OCI-LY7 (cell line): ENCODE data around the gene PITPNM1. TPM values are rescaled to one million over a fixed set of nuclear protein-coding genes. Genes with fewer than 3 reads are reported as not detected.

Experiments used
- BruUV-seq: library from RNA; stranded (reverse); fragments of 400-500 nt; replicated peaks from 2 replicates; lab custom pipeline; 2021; lab: Mats Ljungman, UMichigan
- CTCF ChIA-PET: fragments of 300-600 bp; sonication (Branson Sonifier 250); formaldehyde crosslinking; loops from one replicate; lab custom pipeline; 2022; ENCODE audit warnings: antibody characterized with exemption; ENCODE audit not compliant: unreplicated experiment; lab: Charles Lee
- POLR2A ChIA-PET: fragments of 300-600 bp; sonication (Branson Sonifier 250); formaldehyde crosslinking; loops from one replicate; lab custom pipeline; 2022; ENCODE audit warnings: antibody characterized with exemption; lab: Charles Lee
- DNase-seq: peaks from one replicate; pipeline ENCODE4 v3.0.0-alpha.2; 2015; ENCODE audit warnings: low spot score
- H2AFZ ChIP-seq: fragments of 200-600 bp; sonication (generic), shearing (Covaris generic); 2 replicates; pipeline ENCODE4 v1.6.1; 2014; ENCODE audit warnings: mild to moderate bottlenecking, antibody characterized with exemption, low read length, moderate library complexity
- H3K27ac ChIP-seq: fragments of 200-600 bp; sonication (generic); 2 replicates; pipeline ENCODE4 v1.5.1; 2014; ENCODE audit warnings: mixed run types, low read depth, mild to moderate bottlenecking, moderate library complexity, low read length, inconsistent platforms; ENCODE audit not compliant: poor library complexity, severe bottlenecking
- H3K36me3 ChIP-seq: fragments of 200-600 bp; sonication (generic); 2 replicates; pipeline ENCODE4 v1.6.1; 2014; ENCODE audit warnings: mild to moderate bottlenecking, antibody characterized with exemption, low read length, moderate library complexity, mixed read lengths; ENCODE audit not compliant: insufficient read depth
- H3K4me1 ChIP-seq: fragments of 200-600 bp; sonication (generic); 2 replicates; pipeline ENCODE4 v1.5.1; 2014; ENCODE audit warnings: mild to moderate bottlenecking, low read length; ENCODE audit not compliant: insufficient read depth, poor library complexity, severe bottlenecking
- H3K4me2 ChIP-seq: fragments of 200-600 bp; sonication (generic); 2 replicates; pipeline ENCODE4 v1.6.1; 2014; ENCODE audit warnings: mild to moderate bottlenecking, low read length
- H3K4me3 ChIP-seq: fragments of 200-600 bp; sonication (generic); 2 replicates; pipeline ENCODE4 v1.5.1; 2014; ENCODE audit warnings: mild to moderate bottlenecking, low read depth, low read length; ENCODE audit not compliant: poor library complexity, severe bottlenecking
- H3K79me2 ChIP-seq: fragments of 200-600 bp; sonication (generic); 2 replicates; pipeline ENCODE4 v1.6.1; 2016; ENCODE audit warnings: low read depth, mild to moderate bottlenecking, low read length, moderate library complexity, mixed read lengths; ENCODE audit not compliant: insufficient read depth
- H3K9me2 ChIP-seq: fragments of 200-600 bp; sonication (generic); 2 replicates; pipeline ENCODE4 v1.6.1; 2016; ENCODE audit warnings: mild to moderate bottlenecking, low read length, mixed read lengths; ENCODE audit not compliant: insufficient read depth
- H3K9me3 ChIP-seq: fragments of 200-600 bp; sonication (generic); 2 replicates; pipeline ENCODE4 v1.6.1; 2014; ENCODE audit warnings: mild to moderate bottlenecking, mixed run types, low read length, mixed read lengths
- H4K20me1 ChIP-seq: fragments of 200-600 bp; sonication (generic); 2 replicates; pipeline ENCODE4 v1.6.1; 2014; ENCODE audit warnings: mild to moderate bottlenecking, antibody characterized with exemption, low read length, moderate library complexity, mixed read lengths; ENCODE audit not compliant: insufficient read depth
- CTCF ChIP-seq: fragments of 200-600 bp; sonication (generic); conservative IDR thresholded peaks from 2 replicates; pipeline ENCODE4 v1.5.1; 2014; ENCODE audit warnings: mild to moderate bottlenecking, antibody characterized with exemption, low read length, moderate library complexity, mixed read lengths
- EZH2phosphoT487 ChIP-seq: fragments of 200-600 bp; sonication (generic); IDR thresholded peaks from 2 replicates; pipeline ENCODE4 v1.6.1; 2018; ENCODE audit warnings: low read depth, borderline replicate concordance, mild to moderate bottlenecking, mixed run types, antibody characterized with exemption, low read length, moderate library complexity, mixed read lengths
- intact Hi-C: fragments of 100-400 bp; cut with micrococcal nuclease; formaldehyde crosslinking; loops from one replicate; pipeline ENCODE4 v1.10.0; 2022; ENCODE audit not compliant: unreplicated experiment
- total RNA-seq, 2 experiments: library from RNA; depleted of rRNA in 1 of 2; stranded (reverse); fragments of >200 nt in 1 of 2; shearing (Covaris generic) in 1 of 2; gene quantifications; 2 replicates each; pipeline ENCODE4 v1.2.3, GENCODE V29; 2014 to 2022

The PITPNM1 gene
- total RNA-seq, 2 experiments from 2014 or later, result 37.2 to 51.3 TPM

- no peaks in the 10 kb centered on the region for H4K20me1 ChIP-seq
- H3K27ac ChIP-seq, result no peak overlapping the region
- no peak overlapping the region for H3K4me3 ChIP-seq
- no peaks in the 10 kb centered on the region for H3K4me1 ChIP-seq
- ChIA-PET POLR2A (interaction anchor here (1.1 kb wide), 1 partner anchor 11 kb away, joined by 7 read pairs; no protein-coding TSS in a partner anchor), CTCF (no interaction called here)
- H3K79me2 ChIP-seq, result no peaks in the 10 kb centered on the region
- H3K9me3 ChIP-seq, result no peaks in the 10 kb centered on the region
- BruUV-seq, result no TSS peak
- no peak overlapping the region for H2AFZ ChIP-seq
- TF ChIP-seq CTCF, result no peak
- TF ChIP-seq EZH2phosphoT487, result no peak
- H3K9me2 ChIP-seq, result no peaks in the 10 kb centered on the region
- H3K36me3 ChIP-seq, result no peaks in the 10 kb centered on the region
- no peak overlapping the region for H3K4me2 ChIP-seq
- intact Hi-C loops, result no loop called here
- DNase-seq, result no peak
Observed at GRCh38 chr11:67542169-67542568, 37.0 kb upstream of the PITPNM1 start.

GRCh38 chr11:67541198-67541597 is 36.0 kb upstream of the PITPNM1 start:
- Histone ChIP-seq H3K4me3 (no peak overlapping the region), H3K9me3 (no peaks in the 10 kb centered on the region), H3K9me2 (no peaks in the 10 kb centered on the region), H2AFZ (no peak overlapping the region), H3K79me2 (no peaks in the 10 kb centered on the region), H3K4me1 (no peaks in the 10 kb centered on the region), H4K20me1 (no peaks in the 10 kb centered on the region), H3K4me2 (no peak overlapping the region), H3K36me3 (no peaks in the 10 kb centered on the region), H3K27ac (no peak overlapping the region)
- intact Hi-C loops, result no loop called here
- POLR2A ChIA-PET, result interaction anchor here (1.1 kb wide), 1 partner anchor 12 kb away, joined by 7 read pairs; no protein-coding TSS in a partner anchor
- no peak for DNase-seq
- CTCF ChIA-PET, result no interaction called here
- TF ChIP-seq CTCF, result no peak
- TF ChIP-seq EZH2phosphoT487, result no peak
- no TSS peak for BruUV-seq

- H3K9me2 ChIP-seq, result no peaks in the 10 kb centered on the region
Observed at GRCh38 chr11:67539550-67539949, 34.4 kb upstream of the PITPNM1 start.

More at GRCh38 chr11:67539550-67539949, 34.4 kb upstream of the PITPNM1 start:
- CTCF ChIA-PET, result no interaction called here
- peaks cover 11% of the 10 kb centered on the region; the same call in 1 of the 2 replicates for H3K9me3 ChIP-seq
- no peaks in the 10 kb centered on the region for H3K4me1 ChIP-seq
- H2AFZ ChIP-seq, result no peak overlapping the region
- no peak overlapping the region for H3K4me3 ChIP-seq
- TF ChIP-seq CTCF (no peak), EZH2phosphoT487 (no peak)
- H4K20me1 ChIP-seq, result no peaks in the 10 kb centered on the region
- no peaks in the 10 kb centered on the region for H3K79me2 ChIP-seq
- DNase-seq, result no peak
- no TSS peak for BruUV-seq
- intact Hi-C loops, result no loop called here
- H3K27ac ChIP-seq, result no peak overlapping the region
- no peak overlapping the region for H3K4me2 ChIP-seq
- POLR2A ChIA-PET, result no interaction called here
- no peaks in the 10 kb centered on the region for H3K36me3 ChIP-seq
